Endodermal cell (in vitro differentiated cells): ENCODE results near the gene ZNF415. TPM values are rescaled to one million over a fixed set of nuclear protein-coding genes. Genes with fewer than 3 reads are reported as not detected.

Experiments
- DNase-seq: peaks from one replicate; pipeline ENCODE4 v3.0.0-alpha.2; 2017
- H3K27ac ChIP-seq: 2 replicates; pipeline ENCODE4 v1.5.1; 2013; ENCODE audit warnings: mild to moderate bottlenecking, low read depth, low read length, moderate library complexity
- H3K27me3 ChIP-seq: 2 replicates; pipeline ENCODE4 v1.6.1; 2013; ENCODE audit warnings: mild to moderate bottlenecking, low read length, moderate library complexity; ENCODE audit not compliant: insufficient read depth, control insufficient read depth, poor library complexity, severe bottlenecking
- H3K36me3 ChIP-seq: 2 replicates; pipeline ENCODE4 v1.7.0; 2013; ENCODE audit warnings: mild to moderate bottlenecking, low read length, moderate library complexity; ENCODE audit not compliant: control insufficient read depth, insufficient read depth
- H3K4me1 ChIP-seq: one replicate; pipeline ENCODE4 v1.7.0; 2013; ENCODE audit warnings: low read length; ENCODE audit not compliant: control insufficient read depth, insufficient read depth
- H3K4me3 ChIP-seq: 2 replicates; pipeline ENCODE4 v1.5.1; 2013; ENCODE audit warnings: mild to moderate bottlenecking, low read length, moderate library complexity
- H3K9ac ChIP-seq: 2 replicates; pipeline ENCODE4 v1.6.1; 2013; ENCODE audit warnings: mild to moderate bottlenecking, low read length, moderate library complexity; ENCODE audit not compliant: poor library complexity, severe bottlenecking; ENCODE audit errors: extremely low read depth
- H3K9me3 ChIP-seq: 2 replicates; pipeline ENCODE4 v1.6.1; 2013; ENCODE audit warnings: mild to moderate bottlenecking, low read length, moderate library complexity; ENCODE audit not compliant: control insufficient read depth
- H3K27ac Mint-ChIP-seq: 2 replicates; pipeline ENCODE4 v1.8.0; 2020; ENCODE audit warnings: mixed read lengths
- H3K27me3 Mint-ChIP-seq: 2 replicates; pipeline ENCODE4 v1.8.0; 2021; ENCODE audit warnings: mild to moderate bottlenecking, mixed read lengths; ENCODE audit not compliant: insufficient read depth
- H3K36me3 Mint-ChIP-seq: 2 replicates; pipeline ENCODE4 v1.8.0; 2020; ENCODE audit warnings: low read depth, mixed read lengths
- H3K4me1 Mint-ChIP-seq: 2 replicates; pipeline ENCODE4 v1.8.0; 2020; ENCODE audit warnings: mixed read lengths
- H3K4me3 Mint-ChIP-seq: 2 replicates; pipeline ENCODE4 v1.8.0; 2020; ENCODE audit warnings: mild to moderate bottlenecking, moderate library complexity, mixed read lengths
- H3K9me3 Mint-ChIP-seq: 2 replicates; pipeline ENCODE4 v1.8.0; 2020; ENCODE audit warnings: mild to moderate bottlenecking, mixed read lengths
- WGBS, 2 experiments: methylation state at CpG; one replicate each; pipeline versions ENCODE4 v1.1.5 to v1.1.7; 2013; ENCODE audit warnings: missing lambda C conversion rate in 2 of 2, mixed read lengths in 1 of 2; ENCODE audit not compliant: insufficient coverage in 1 of 2, insufficient read length in 1 of 2; 5-methylcytosine and 5-hydroxymethylcytosine counted together
- total RNA-seq, 2 donors: library from RNA; stranded (reverse); fragmentation: NEBNext Ultra II Directional in 1 of 2; extraction: Animal tissue kit (Norgen Biotek cat#: 25700) in 1 of 2; gene quantifications; 2 replicates in 1 of 2; 3 replicates in 1 of 2; pipeline ENCODE4 v1.2.1, GENCODE V29; 2021
- TF ChIP-seq, protein P1 (sequence below): fragments of 200-600 bp; sonication (generic); conservative IDR thresholded peaks from 2 replicates; pipeline ENCODE4 v1.5.0; 2021; ENCODE audit warnings: antibody characterized with exemption, mild to moderate bottlenecking

Gene ZNF415
- total RNA-seq, 2 donors from 2014 or later = 12.6 to 19.4 TPM

DNA sequence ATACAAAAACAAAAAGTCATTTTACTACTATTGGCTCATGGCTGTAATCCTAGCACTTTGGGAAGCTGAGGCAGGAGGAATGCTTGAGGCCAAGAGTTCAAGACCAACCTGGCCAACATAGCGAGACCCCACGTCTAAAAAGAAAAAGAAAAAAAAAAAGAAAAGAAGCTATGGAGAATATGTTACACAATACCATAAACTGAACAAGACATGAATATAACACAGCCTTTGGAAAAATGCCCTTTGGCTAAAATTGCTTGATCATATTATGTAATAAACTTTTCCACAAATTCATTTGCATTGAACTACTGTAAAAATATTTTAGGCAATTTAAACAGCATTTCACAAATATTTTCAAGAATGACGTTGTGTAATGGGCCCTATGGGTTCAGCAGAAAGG, 3.7 kb upstream of the ZNF415 start:
- no peak overlapping the region for H3K4me3 ChIP-seq
- H3K36me3 Mint-ChIP-seq = peaks cover 31% of the 10 kb centered on the region
- H3K27ac ChIP-seq = no peak overlapping the region
- no peak overlapping the region for H3K4me3 Mint-ChIP-seq
- peaks cover 14% of the 10 kb centered on the region for H3K4me1 Mint-ChIP-seq
- no peak overlapping the region for H3K9ac ChIP-seq
- H3K9me3 Mint-ChIP-seq = peaks cover 46% of the 10 kb centered on the region
- WGBS, 2 experiments = 83 to 100% methylated on average over 1 to 3 of the region's 3 CpGs
- H3K27me3 Mint-ChIP-seq = peaks cover 13% of the 10 kb centered on the region
- TF ChIP-seq, protein P1, sequence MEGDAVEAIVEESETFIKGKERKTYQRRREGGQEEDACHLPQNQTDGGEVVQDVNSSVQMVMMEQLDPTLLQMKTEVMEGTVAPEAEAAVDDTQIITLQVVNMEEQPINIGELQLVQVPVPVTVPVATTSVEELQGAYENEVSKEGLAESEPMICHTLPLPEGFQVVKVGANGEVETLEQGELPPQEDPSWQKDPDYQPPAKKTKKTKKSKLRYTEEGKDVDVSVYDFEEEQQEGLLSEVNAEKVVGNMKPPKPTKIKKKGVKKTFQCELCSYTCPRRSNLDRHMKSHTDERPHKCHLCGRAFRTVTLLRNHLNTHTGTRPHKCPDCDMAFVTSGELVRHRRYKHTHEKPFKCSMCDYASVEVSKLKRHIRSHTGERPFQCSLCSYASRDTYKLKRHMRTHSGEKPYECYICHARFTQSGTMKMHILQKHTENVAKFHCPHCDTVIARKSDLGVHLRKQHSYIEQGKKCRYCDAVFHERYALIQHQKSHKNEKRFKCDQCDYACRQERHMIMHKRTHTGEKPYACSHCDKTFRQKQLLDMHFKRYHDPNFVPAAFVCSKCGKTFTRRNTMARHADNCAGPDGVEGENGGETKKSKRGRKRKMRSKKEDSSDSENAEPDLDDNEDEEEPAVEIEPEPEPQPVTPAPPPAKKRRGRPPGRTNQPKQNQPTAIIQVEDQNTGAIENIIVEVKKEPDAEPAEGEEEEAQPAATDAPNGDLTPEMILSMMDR = no peak
- no peaks in the 10 kb centered on the region for H3K4me1 ChIP-seq
- DNase-seq = no peak
- peaks cover 40% of the 10 kb centered on the region for H3K9me3 ChIP-seq
- H3K36me3 ChIP-seq = peaks cover 21% of the 10 kb centered on the region
- H3K27me3 ChIP-seq = no peaks in the 10 kb centered on the region
- H3K27ac Mint-ChIP-seq = no peak overlapping the region

DNA sequence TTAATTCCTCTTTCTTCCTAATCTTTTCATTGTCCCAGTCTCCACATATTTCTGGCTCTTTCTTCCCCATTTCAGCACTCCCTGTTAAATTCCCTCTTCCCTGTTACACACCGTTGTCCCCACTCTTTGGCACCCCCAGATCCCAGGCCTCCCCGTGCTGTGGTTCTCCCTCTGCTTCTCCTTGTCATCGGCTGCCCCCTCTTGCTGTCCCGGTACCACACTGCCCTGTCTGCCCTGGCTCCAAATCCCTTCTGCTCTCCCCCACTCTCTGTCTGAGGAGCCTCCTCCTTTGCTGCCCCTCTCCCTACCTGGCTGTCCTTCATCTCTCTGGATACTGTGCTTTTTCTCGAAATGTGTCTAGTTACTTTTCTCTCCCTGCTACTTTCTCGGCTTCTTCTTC, 983 bp downstream of the ZNF415 start:
- Histone ChIP-seq H3K9ac (no peak overlapping the region), H3K4me3 (peak overlapping the region; percentile 89), H3K27ac (no peak overlapping the region), H3K36me3 (no peaks in the 10 kb centered on the region), H3K4me1 (no peaks in the 10 kb centered on the region), H3K27me3 (no peaks in the 10 kb centered on the region), H3K9me3 (peaks cover 6% of the 10 kb centered on the region)
- H3K9me3 Mint-ChIP-seq = peaks cover 4% of the 10 kb centered on the region
- H3K27ac Mint-ChIP-seq = peak overlapping the region; percentile 83
- no peak for DNase-seq
- H3K27me3 Mint-ChIP-seq = peaks cover 14% of the 10 kb centered on the region
- peaks cover 11% of the 10 kb centered on the region for H3K36me3 Mint-ChIP-seq
- TF ChIP-seq, protein P1 = no peak
- peak overlapping the region; percentile 76 for H3K4me3 Mint-ChIP-seq
- 78 to 86% methylated on average over 5 to 6 of the region's 6 CpGs for WGBS, 2 experiments
- peaks cover 26% of the 10 kb centered on the region for H3K4me1 Mint-ChIP-seq

DNA sequence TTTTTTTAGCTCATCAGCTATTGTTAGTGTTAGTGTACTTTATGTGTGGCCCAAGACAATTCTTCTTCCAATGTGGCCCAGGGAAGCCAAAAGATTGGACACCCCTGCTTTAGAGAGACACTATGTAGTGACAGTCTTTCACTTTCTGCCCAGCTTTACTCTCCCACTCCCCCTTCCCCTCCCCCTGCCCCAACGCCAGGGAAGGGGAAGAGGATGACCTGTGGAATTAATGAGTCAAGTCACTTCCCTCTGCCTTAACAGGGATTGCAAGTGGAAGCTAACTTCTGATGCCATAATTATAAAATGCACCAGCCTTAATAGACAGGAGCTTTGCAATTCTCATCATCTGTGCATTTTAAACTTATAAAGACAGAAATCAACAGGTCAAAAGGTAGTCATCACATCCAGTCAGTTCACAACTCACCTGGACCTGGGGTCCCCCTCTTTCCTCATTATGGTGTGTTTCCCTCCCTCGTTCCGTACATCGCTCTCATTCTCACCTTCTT, 1.6 kb downstream of the ZNF415 start:
- peaks cover 11% of the 10 kb centered on the region for H3K36me3 Mint-ChIP-seq
- H3K4me1 ChIP-seq = no peaks in the 10 kb centered on the region
- no peaks in the 10 kb centered on the region for H3K27me3 ChIP-seq
- H3K9ac ChIP-seq = no peak overlapping the region
- H3K27me3 Mint-ChIP-seq = peaks cover 14% of the 10 kb centered on the region
- H3K27ac Mint-ChIP-seq = no peak overlapping the region
- peaks cover 28% of the 10 kb centered on the region for H3K4me1 Mint-ChIP-seq
- no peak overlapping the region for H3K27ac ChIP-seq
- H3K9me3 ChIP-seq = peaks cover 6% of the 10 kb centered on the region
- H3K4me3 Mint-ChIP-seq = peak overlapping the region; percentile 76
- 95 to 96% methylated on average over 3 of the region's 4 CpGs for WGBS, 2 experiments
- peaks cover 3% of the 10 kb centered on the region for H3K9me3 Mint-ChIP-seq
- no peak for DNase-seq
- H3K4me3 ChIP-seq = peak overlapping the region; percentile 89
- TF ChIP-seq, protein P1 = no peak
- no peaks in the 10 kb centered on the region for H3K36me3 ChIP-seq
